NCI-H2227 (cell line): ENCODE results near the gene ERFE.

Experiments
- DNase-seq: peaks from one replicate; lab custom pipeline; 2025; ENCODE audit not compliant: unreplicated experiment; lab: John Stamatoyannopoulos, UW

Gene ERFE

GRCh38 chr2:238125127-238125885 is 33.5 kb upstream of the ERFE start:
- no peak for DNase-seq

- no peak for DNase-seq
Observed at GRCh38 chr2:238126338-238126737, 32.4 kb upstream of the ERFE start.

GRCh38 chr2:238126775-238127164 is 32.0 kb upstream of the ERFE start:
- DNase-seq, result no peak

- peak; percentile 26 for DNase-seq
Observed at GRCh38 chr2:238127165-238128060, 31.4 kb upstream of the ERFE start.

GRCh38 chr2:238128061-238128440 is 30.7 kb upstream of the ERFE start:
- no peak for DNase-seq

- no peak for DNase-seq
Observed at GRCh38 chr2:238128534-238129001, 30.2 kb upstream of the ERFE start.

- no peak for DNase-seq
Observed at GRCh38 chr2:238129166-238130010, 29.4 kb upstream of the ERFE start.

GRCh38 chr2:238130111-238130695 is 28.6 kb upstream of the ERFE start:
- no peak for DNase-seq

- DNase-seq, result no peak
Observed at GRCh38 chr2:238130696-238131628, 27.8 kb upstream of the ERFE start.

- DNase-seq, result no peak
Observed at GRCh38 chr2:238131761-238132462, 26.9 kb upstream of the ERFE start.

GRCh38 chr2:238132463-238133450 is 26.0 kb upstream of the ERFE start:
- DNase-seq, result no peak

GRCh38 chr2:238133499-238134392 is 25.0 kb upstream of the ERFE start:
- no peak for DNase-seq

- no peak for DNase-seq
Observed at GRCh38 chr2:238134393-238134785, 24.4 kb upstream of the ERFE start.

- no peak for DNase-seq
Observed at GRCh38 chr2:238135601-238136150, 23.1 kb upstream of the ERFE start.

GRCh38 chr2:238136820-238137537 is 21.8 kb upstream of the ERFE start:
- DNase-seq, result no peak

GRCh38 chr2:238137885-238138284 is 20.9 kb upstream of the ERFE start:
- no peak for DNase-seq
